Stimulated activated CD4-positive, alpha-beta T cell treated with anti-CD3 and anti-CD28 coated beads, Interleukin-4, amount 100 ng/mL, for 48 hours (primary cell): ENCODE data around the gene MRFAP1.
"Not testable (repeated sequence)": the region's sequence is repeated elsewhere in the genome, so short reads cannot be mapped to it uniquely, and the experiment has no call there.

Experiments used
- DNase-seq, 2 donors: peaks; one replicate each; pipeline ENCODE4 v3.0.0-alpha.2; 2020; ENCODE audit warnings: low read depth in 2 of 2

The MRFAP1 gene

DNA sequence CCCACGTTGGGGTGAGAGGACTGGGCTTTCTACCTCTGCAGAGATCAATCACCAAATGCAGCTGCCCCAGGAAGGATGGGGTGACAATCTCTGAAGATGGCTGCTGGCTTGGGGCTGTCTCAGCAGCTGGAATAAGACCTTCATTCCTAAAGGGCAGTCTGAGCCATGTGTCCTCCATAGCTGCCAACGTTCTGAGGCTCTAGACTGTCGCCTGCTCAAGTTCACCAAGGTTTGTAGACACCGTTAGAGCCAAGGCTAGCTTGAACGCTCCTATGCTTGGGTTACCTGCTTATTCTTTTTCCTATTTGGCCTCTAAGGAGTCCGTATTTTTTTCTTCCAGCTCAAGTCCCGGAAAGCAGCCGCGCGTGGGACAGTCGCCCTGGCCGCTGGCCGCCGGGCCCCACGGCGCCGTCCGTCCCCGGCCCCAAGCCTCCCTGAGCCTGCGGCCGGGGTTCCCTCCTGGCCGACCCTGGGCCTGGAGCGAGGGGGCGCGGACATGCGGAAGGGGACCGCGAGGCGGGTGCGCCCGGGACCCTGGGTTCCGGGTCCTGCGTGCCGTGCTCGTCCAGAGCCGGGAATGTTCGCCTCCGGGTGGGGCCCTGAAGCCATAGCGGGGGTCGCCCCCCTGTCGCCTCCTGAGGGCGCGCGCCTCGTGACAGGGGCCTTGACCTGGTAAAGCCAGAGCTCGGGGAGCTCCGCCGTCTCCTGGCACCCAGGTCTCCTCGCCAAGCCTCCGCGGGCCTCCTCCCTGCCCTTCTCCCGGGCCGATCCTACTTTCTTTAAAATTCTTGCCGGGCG, 23.3 kb downstream of the MRFAP1 start:
- DNase-seq = no peak

GRCh38 chr4:6665320-6665654, 24.8 kb downstream of the MRFAP1 start:
- no peak for DNase-seq

DNA sequence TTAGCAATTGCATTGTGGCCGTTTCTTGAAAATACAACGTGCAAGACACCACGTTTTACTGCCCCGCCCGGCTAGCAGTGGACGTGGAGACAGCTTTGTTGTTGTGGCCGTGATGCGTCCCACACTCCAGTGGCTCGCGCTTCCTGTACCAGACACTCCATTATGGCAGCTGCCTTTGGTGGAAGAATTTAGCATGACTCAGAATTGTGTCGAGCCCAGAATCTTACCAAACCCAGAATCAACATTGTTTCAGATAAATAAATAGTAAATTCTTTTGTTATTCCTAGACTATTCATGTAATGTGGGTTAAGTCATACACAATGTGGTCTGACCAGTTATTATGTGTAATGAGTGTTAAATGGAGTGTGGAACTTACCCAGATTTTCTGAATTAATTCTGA, 27.9 kb downstream of the MRFAP1 start:
- DNase-seq = no peak

DNA sequence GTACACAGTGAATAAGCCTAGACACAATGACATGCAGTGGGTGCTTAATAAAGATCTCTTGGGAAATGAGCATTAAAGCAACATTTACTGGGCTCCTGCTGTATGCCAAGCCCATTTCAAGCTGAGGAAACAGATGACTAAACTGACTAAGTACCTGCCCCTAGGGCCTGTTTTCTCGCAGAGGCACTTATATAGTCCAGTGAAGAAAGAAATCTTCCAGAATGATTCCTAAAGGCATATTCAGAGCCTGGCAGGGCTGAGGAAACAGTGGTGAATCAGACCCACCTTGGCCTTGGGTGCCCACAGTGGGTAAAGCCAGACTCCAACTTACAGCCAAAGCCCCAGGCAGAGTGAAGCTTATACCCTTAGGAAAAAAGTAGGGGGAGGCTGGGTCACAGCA, 31.2 kb downstream of the MRFAP1 start:
- no peak for DNase-seq

DNA sequence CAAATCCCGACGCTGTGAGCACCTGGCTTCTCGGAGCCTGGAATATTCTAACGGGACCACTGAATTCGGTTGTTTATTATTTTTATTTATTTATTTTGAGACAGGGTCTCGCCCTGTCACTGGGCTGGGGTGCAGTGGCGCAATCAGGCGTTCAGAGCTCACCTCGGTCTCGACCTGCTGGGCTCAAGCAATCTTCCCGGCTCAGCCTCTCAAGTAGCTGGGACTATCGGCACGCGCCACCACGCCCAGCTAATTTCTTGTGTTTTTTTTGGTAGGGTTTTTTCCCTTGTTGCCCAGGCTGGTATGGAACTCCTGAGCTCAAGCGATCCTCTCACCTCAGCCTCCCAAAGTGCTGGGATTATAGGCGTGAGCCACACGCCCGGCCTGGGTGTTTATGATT, 31.6 kb downstream of the MRFAP1 start:
- DNase-seq = no peak

DNA sequence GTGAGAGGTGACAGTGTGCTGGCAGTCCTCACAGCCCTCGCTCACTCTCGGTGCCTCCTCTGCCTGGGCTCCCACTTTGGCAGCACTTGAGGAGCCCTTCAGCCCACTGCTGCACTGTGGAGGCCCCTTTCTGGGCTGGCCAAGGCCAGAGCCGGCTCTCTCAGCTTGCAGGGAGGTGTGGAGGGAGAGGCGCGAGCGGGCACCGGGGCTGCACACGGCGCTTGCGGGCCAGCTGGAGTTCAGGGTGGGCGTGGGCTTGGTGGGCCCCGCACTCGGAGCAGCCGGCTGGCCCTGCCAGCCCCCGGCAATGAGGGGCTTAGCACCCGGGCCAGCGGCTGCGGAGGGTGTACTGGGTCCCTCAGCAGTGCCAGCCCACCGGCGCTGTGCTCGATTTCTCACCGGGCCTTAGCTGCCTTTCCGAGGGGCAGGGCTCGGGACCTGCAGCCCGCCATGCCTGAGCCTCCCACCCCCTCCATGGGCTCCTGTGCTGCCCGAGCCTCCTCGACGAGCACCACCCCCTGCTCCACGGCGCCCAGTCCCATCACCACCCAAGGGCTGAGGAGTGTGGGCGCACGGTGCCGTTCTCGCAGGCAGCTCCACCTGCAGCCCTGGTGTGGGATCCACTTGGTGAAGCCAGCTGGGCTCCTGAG, 32.2 kb downstream of the MRFAP1 start:
- DNase-seq = not testable (repeated sequence)

- DNase-seq = peak in 1 of 2 donors; percentile 41
Observed at GRCh38 chr4:6673191-6673659, 32.7 kb downstream of the MRFAP1 start.

DNA sequence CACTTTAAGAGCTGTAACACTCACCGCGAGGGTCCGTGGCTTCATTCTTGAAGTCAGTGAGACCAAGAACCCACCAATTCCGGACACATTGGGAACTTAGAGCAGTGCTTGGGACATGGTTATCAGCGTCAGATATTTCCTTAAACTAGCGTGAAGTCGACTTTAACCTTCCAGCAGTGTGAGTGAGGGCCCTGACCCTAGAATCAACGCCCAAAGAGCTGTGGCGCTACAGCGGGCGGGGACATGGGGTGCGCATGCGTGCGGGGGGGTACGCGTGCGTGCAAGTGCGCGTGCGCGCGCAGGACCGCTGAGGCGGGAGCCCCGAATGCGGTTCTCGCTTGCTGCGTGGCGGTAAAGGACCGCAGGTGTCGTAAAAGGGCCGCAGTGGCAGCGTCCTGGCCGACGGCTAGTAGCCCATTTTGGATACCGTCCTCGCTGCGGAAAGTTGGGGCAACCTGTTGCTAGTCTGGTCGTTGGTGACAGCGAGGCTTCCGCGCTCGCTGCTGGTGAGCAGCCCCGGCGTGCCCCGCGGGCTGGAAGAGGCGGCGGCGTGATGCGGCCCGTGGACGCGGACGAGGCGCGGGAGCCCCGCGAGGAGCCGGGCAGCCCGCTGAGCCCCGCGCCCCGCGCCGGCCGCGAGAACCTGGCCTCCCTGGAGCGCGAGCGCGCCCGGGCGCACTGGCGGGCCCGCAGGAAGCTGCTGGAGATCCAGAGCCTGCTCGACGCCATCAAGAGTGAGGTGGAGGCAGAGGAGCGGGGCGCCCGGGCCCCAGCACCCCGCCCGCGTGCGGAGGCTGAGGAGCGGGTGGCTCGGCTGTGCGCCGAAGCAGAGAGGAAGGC, 33.4 kb downstream of the MRFAP1 start:
- DNase-seq = peak; percentile 89 to 91

GRCh38 chr4:6674500-6675149, 34.1 kb downstream of the MRFAP1 start:
- peak in 1 of 2 donors; percentile 40 for DNase-seq

DNA sequence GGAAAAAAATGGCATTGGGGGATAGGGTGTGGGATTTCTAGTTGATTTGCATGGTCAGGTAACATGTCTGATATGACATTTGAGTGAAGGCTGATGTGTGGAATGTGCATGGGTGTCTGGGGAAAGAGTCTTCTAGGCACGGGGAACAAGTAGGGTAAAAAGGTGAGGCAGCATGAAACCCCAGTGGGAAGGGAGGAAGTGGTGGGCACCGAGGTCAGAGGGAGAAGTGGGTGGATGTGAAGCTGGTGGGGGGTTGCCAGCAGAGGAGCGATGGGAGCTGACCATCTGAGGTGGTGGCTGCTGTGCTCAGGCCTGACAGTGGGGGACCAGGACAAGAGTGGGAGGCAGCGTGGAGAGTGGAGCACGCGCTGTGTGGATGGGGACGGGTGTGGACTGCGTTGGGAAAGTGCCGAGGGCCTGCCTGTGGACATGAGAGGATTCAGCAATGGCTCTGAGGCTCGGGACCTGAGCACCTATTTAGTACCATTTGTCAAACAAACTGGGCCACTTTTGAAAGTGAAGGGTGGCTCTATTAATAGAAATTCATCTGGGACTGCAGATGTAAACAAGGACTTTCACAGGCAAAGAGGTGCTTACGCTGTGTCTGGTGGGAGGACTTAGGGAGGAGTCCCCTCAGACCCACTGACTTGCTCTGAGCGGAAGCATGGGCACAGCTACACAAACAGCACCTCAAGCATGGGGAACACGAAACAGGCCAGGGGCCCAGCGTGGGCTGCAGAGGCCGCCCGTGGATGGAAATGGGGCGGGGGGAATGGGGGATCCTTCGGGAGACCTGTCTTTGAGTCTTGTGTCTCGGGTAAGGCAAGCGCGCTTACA, 36.5 kb downstream of the MRFAP1 start:
- DNase-seq = no peak

- no peak for DNase-seq
Observed at GRCh38 chr4:6680372-6681034, 40.0 kb downstream of the MRFAP1 start.

GRCh38 chr4:6681191-6681590, 40.7 kb downstream of the MRFAP1 start:
- DNase-seq = no peak

DNA sequence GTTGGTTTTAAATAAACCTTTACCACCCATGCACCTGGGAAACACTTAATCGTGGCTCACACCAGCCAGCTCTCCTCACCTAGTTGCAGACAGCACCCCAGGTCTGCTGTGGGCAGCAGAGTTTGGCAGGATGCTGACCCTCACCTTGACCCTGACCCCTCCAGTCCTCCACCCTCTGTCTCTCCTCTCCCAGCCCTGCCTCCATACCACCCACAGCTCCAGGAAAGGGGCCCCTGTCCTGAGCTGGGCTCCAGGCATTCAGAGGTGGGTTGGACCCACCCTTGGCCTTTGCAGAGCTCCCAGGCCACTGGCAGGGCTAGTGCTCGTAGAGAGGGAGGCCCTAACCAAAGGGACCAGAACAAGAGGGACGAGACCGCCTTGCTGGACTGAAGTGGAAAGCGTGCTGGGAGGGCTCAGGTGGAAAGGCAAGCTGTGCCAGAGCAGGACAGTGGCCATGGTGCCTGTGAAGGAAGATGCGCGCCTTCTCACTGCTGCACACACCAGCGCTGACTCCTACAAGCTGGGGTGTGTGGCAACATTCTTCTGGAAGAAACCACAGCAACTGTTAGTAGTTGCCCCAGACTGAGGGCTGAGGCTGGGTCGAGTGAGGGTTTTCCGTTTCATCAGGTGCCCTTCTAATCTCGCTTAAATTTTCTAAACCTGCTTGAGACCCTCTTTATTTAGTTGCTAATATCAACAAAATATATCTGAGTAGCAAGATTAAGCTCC, 42.5 kb downstream of the MRFAP1 start:
- DNase-seq = no peak

- no peak for DNase-seq
Observed at GRCh38 chr4:6684656-6685055, 44.2 kb downstream of the MRFAP1 start.

- DNase-seq = no peak
Observed at GRCh38 chr4:6686104-6686787, 45.8 kb downstream of the MRFAP1 start.

DNA sequence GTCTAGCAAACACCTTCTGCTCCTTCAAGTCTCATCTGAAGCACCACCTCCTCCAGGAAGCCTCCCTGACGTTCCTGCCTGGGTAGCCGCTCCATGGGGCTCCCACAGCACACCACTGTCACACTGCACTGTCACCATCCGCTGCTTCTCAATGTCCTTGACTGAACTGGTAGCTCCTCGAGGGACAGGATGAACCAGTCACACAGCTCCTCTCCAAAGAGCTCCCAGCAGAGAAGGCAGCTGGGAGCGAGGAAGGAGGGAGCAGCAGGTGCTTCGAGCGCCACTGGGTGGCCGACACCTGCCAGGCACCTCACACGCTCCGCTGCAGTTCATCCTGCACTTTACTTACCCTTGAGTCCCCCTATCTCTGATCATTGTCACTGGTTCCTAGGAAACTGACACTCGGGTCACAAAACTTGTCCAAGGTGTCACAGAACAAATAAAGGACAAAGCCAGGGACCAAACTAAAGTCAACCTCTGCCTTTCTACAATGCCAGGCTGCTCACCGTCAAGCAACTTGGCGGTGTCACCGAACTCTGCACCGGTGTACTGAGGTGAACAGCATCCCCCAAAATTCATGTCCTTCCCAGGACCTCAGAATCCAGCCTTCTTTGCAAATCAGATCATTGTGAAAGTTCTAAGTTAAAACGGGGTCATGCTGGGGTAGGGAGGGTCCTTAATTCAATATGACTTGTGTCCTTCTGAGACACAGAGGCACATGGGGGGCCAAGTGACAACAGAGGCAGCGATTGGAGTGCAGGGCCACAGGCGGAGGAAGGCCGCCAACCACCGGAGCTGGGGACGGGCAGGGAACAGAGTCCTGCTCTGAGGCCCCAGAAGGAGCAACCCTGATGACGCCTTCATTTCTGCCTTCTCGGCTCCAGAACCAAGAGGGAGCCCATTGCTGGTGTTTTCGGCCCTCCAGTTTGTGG, 47.7 kb downstream of the MRFAP1 start:
- no peak for DNase-seq

- peak; percentile 59 to 67 for DNase-seq
Observed at GRCh38 chr4:6688879-6689505, 48.5 kb downstream of the MRFAP1 start.
